ENCODE data around the gene UCN.
A peak's percentile ranks its signal among the peaks of the same experiment; 100 is the strongest.
"Not testable (repeated sequence)": the region's sequence is repeated elsewhere in the genome, so short reads cannot be mapped to it uniquely, and the experiment has no call there.

Gene UCN

GRCh38 chr2:27322766-27323595 is 14.7 kb upstream of the UCN start, which contains the start of gene MPV17:
Gene MPV17 (minus strand): TSS chr2:27323097. CDS start chr2:27322517, 580 bp downstream.
- no peak for TF ChIP-seq CTCF (IDR thresholded peaks at IDR 0.05; ENCODE audit: insufficient read depth, low read depth, low read length, missing control alignments)
- H3K4me3 ChIP-seq (ENCODE audit: low read length), result peak within 1 kb of the TSS; percentile 91
- peak; percentile 95 for DNase-seq (ENCODE audit: low read depth)

GRCh38 chr2:27322301-27322765 is 14.1 kb upstream of the UCN start:
- peak; percentile 20 for DNase-seq (ENCODE audit: low read depth)
- peak overlapping the region; percentile 91 for H3K4me3 ChIP-seq (ENCODE audit: low read length)
- TF ChIP-seq CTCF (IDR thresholded peaks at IDR 0.05; ENCODE audit: insufficient read depth, low read depth, low read length, missing control alignments), result no peak

DNA sequence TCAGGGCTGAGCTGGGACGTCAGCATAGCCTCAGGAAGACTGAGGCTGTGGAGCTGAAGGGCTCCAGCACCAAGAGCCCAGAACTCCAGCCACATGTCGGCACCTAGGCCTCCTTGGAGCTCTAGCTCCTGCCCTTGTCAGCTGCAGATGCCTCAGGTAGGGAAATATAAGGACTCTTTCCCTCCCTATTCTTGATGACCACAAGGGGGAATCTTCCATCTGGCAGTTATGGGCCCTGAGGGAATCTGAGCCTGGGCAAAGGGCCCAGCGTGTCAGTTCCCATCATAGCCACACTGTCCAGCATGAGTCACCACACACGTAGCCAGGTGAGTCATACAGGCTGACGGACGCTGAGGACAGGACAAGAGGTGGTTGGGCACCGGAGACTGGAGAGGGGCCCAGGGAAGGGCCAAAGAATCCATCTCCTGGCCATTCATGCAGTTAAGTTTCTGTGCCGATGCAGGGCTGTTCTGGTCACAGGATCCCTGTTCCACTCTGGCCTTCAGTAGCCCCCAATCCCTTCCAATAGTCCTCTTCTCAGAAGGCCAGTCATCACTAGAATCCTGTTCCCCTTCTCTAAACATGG is 12.8 kb upstream of the UCN start:
- peak; percentile 98 for DNase-seq (ENCODE audit: low read depth)
- peak; percentile 61 for TF ChIP-seq CTCF (IDR thresholded peaks at IDR 0.05; ENCODE audit: insufficient read depth, low read depth, low read length, missing control alignments)
- no peak overlapping the region for H3K4me3 ChIP-seq (ENCODE audit: low read length)

DNA sequence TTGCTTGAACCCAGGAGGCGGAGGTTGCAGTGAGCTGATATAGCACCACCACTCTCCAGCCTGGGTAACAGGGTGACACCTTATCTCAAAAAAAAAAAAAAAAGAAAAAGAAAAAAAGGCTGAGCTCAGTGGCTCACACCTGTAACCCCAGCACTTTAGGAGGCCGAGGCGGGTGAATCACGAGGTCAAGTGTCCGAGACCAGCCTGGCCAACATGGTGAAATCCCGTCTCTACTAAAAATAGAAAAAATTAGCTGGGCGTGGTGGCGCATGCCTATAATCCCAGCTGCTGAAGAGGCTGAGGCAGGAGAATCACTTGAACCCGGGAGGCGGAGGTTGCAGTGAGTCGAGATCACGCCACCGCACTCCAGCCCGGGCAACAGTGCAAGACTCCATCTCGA is 11.6 kb upstream of the UCN start:
- not testable (repeated sequence) for H3K4me3 ChIP-seq (ENCODE audit: low read length); DNase-seq (ENCODE audit: low read depth)

DNA sequence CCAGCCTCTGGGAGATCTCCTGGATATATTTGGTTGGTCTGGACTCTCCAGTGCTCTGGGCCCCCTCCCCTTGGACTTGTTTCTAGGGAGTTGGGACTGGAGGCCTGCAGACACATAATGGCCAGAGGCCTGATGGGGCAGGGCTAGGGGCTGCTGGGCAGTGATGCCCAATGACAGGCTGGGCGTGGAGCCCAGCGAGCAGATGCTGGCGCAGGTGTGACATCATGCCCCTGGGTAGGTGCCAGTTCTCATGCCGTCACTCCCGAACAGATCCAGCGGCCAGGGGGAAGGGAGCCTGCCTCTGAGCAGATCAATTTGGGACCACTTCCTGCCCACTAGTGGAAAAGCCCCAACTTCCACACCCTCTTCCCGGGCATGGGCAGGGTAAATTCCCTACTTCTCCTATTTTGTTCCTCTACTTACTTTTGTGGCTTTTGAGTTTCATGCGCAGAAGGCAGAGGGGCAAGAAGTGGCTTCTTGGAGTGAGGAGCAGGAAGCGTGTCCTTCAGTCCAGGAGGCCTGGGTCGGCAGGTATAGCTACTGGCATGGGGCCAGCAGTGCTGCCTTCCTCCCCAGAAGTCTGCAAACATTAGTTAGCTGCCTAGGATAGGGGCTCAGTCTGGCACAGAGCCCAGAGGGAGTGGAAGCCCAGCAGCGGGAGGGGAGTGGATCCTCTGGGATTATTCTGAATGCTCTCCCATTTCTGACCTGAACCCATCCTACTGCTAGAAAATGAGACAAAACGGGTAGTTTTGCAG is 8.6 kb upstream of the UCN start:
- TF ChIP-seq CTCF (IDR thresholded peaks at IDR 0.05; ENCODE audit: insufficient read depth, low read depth, low read length, missing control alignments), result no peak
- H3K4me3 ChIP-seq (ENCODE audit: low read length), result no peak overlapping the region
- no peak for DNase-seq (ENCODE audit: low read depth)

DNA sequence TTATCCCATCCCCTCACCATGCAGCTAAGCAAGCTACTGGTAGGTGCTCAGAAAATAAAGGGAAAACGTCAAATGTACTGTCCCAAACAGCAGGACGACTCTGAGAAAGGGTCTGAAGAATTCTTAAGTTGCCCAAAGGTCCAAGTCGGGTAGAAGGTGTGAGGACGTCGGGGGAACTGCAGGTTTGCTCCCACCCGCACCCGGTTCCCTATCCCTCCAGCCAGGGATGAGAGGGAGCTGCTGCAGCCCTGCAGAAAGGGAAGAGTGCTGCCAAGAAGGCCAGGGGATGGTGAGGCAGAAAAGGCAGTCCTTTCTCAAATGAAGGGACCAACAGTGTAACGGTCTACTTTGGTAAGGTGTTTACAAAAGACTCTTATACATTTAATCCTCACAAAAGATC is 6.9 kb upstream of the UCN start:
- H3K4me3 ChIP-seq (ENCODE audit: low read length), result no peak overlapping the region
- no peak for TF ChIP-seq CTCF (IDR thresholded peaks at IDR 0.05; ENCODE audit: insufficient read depth, low read depth, low read length, missing control alignments)
- DNase-seq (ENCODE audit: low read depth), result no peak

- no peak for TF ChIP-seq CTCF (IDR thresholded peaks at IDR 0.05; ENCODE audit: insufficient read depth, low read depth, low read length, missing control alignments)
- no peak for DNase-seq (ENCODE audit: low read depth)
- no peak overlapping the region for H3K4me3 ChIP-seq (ENCODE audit: low read length)
Observed at GRCh38 chr2:27314709-27315108, 6.5 kb upstream of the UCN start.

All from epithelial cell of esophagus (primary cell).